Progenitor cell of endocrine pancreas (in vitro differentiated cells): ENCODE measurements around the gene PLEKHA3. TPM values are rescaled to one million over a fixed set of nuclear protein-coding genes. Genes with fewer than 3 reads are reported as not detected.

Experiments
- DNase-seq: peaks from one replicate; pipeline ENCODE4 v3.0.0; 2021; ENCODE audit warnings: low spot score; ENCODE audit not compliant: unreplicated experiment
- H3K27ac Mint-ChIP-seq: 2 replicates; pipeline ENCODE4 v1.8.0; 2021; ENCODE audit warnings: mild to moderate bottlenecking, moderate library complexity, mixed read lengths
- H3K27me3 Mint-ChIP-seq: 2 replicates; pipeline ENCODE4 v1.8.0; 2021; ENCODE audit warnings: mixed read lengths
- H3K36me3 Mint-ChIP-seq: 2 replicates; pipeline ENCODE4 v1.8.0; 2022; ENCODE audit warnings: mixed read lengths; ENCODE audit not compliant: insufficient read depth
- H3K4me1 Mint-ChIP-seq: 2 replicates; pipeline ENCODE4 v1.8.0; 2021; ENCODE audit warnings: low read depth, mixed read lengths
- H3K4me3 Mint-ChIP-seq: 2 replicates; pipeline ENCODE4 v1.8.0; 2021; ENCODE audit warnings: low read depth, mild to moderate bottlenecking, moderate library complexity, mixed read lengths
- H3K9me3 Mint-ChIP-seq: 2 replicates; pipeline ENCODE4 v1.8.0; 2021; ENCODE audit warnings: low read depth, mixed read lengths
- total RNA-seq: library from RNA; stranded (reverse); gene quantifications from 2 replicates; pipeline ENCODE4 v1.2.1, GENCODE V29; 2021
- TF ChIP-seq, protein P1 (sequence below): fragments of 200-600 bp; sonication (generic); IDR thresholded peaks from one replicate; pipeline ENCODE4 v1.5.0; 2021; ENCODE audit warnings: antibody characterized with exemption, mild to moderate bottlenecking; ENCODE audit not compliant: unreplicated experiment

The PLEKHA3 gene
- total RNA-seq, 1 donor from 2014 or later = 31.0 TPM

DNA sequence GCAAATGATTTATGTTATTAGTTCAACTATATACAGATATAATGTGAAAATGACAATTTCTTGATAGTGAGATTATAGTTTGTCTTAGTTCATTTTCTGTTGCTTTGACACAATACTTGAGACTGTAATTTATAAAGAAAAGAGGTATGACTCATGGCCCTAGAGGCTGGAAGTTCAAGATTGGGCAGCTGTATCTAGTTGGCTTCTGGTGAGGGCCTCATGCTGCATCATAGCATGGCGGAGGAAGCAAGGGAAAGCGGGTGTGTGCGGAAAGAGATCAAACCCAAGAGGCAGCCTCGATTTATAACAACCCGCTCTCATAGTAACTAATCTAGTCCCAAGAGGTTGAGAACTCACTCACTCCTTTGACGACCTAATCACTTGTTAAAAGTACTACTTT, 11.4 kb downstream of the PLEKHA3 start:
- no peak overlapping the region for H3K4me3 Mint-ChIP-seq
- H3K36me3 Mint-ChIP-seq = peaks cover 31% of the 10 kb centered on the region
- H3K27ac Mint-ChIP-seq = no peak overlapping the region
- TF ChIP-seq, protein P1, sequence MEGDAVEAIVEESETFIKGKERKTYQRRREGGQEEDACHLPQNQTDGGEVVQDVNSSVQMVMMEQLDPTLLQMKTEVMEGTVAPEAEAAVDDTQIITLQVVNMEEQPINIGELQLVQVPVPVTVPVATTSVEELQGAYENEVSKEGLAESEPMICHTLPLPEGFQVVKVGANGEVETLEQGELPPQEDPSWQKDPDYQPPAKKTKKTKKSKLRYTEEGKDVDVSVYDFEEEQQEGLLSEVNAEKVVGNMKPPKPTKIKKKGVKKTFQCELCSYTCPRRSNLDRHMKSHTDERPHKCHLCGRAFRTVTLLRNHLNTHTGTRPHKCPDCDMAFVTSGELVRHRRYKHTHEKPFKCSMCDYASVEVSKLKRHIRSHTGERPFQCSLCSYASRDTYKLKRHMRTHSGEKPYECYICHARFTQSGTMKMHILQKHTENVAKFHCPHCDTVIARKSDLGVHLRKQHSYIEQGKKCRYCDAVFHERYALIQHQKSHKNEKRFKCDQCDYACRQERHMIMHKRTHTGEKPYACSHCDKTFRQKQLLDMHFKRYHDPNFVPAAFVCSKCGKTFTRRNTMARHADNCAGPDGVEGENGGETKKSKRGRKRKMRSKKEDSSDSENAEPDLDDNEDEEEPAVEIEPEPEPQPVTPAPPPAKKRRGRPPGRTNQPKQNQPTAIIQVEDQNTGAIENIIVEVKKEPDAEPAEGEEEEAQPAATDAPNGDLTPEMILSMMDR = no peak
- peaks cover 9% of the 10 kb centered on the region for H3K4me1 Mint-ChIP-seq
- no peak for DNase-seq
- H3K27me3 Mint-ChIP-seq = no peaks in the 10 kb centered on the region
- H3K9me3 Mint-ChIP-seq = no peaks in the 10 kb centered on the region

DNA sequence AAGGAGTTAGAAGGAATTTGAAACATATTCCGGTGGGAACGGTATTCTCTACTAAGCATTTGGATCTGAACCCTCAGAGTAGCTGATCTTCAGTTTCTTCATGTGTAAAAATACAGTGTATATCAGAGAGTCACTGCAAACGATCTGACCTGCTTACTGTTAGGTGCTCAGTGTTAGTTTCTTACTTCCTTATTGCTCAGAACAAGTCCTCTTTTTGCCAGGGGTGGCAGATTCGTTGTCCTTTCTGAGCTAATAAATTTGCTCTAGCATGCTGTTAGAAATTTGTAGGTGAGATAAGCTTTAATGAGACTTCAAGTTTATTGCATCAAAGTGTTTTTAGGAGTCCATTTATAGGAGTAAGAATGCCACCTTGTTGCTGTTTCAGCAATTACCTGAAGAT, 15.8 kb downstream of the PLEKHA3 start:
- Mint-ChIP-seq H3K4me3 (no peak overlapping the region), H3K36me3 (peaks cover 32% of the 10 kb centered on the region), H3K27ac (no peak overlapping the region), H3K27me3 (no peaks in the 10 kb centered on the region), H3K4me1 (peaks cover 2% of the 10 kb centered on the region), H3K9me3 (no peaks in the 10 kb centered on the region)
- TF ChIP-seq, protein P1 = no peak
- no peak for DNase-seq

DNA sequence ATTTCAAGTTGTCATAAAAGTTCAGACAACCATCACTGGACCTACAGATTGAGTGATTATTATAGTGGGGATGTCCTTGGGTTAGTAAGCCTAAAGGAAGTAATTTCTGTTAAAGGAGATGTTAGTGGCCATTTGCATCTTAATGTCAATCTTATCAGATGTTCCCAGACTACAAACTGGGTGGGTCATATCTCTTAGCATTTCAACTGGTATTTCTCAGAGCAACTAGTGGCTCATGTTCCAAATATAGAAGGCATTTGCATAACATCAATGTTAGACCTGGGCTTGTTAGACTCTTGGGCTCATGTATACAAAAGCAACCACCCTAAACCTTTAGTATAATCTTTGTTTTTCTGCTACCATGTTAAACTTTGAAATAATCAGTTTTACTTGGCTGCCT, 17.9 kb downstream of the PLEKHA3 start:
- peaks cover 3% of the 10 kb centered on the region for H3K4me1 Mint-ChIP-seq
- H3K27me3 Mint-ChIP-seq = no peaks in the 10 kb centered on the region
- DNase-seq = no peak
- no peaks in the 10 kb centered on the region for H3K9me3 Mint-ChIP-seq
- H3K27ac Mint-ChIP-seq = no peak overlapping the region
- TF ChIP-seq, protein P1 = no peak
- H3K4me3 Mint-ChIP-seq = no peak overlapping the region
- peaks cover 32% of the 10 kb centered on the region for H3K36me3 Mint-ChIP-seq

DNA sequence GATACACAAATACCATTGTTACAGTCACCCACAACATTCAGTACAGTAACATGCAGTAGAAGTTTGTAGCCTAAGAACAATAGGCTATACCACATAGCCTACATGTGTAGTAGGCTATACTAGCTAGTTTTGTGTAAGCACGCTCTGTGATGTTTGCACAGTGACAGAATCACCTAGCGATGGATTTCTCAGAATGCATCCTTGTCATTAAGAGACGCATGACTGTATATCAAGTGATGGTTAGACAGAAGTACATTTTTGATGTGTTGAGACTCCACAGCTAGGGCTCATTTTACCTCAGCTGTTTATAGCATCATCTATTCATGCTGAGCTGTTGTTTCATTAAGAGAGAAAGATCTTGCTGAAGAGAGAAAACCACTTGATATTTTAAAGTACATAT, 19.4 kb downstream of the PLEKHA3 start:
- peaks cover 29% of the 10 kb centered on the region for H3K36me3 Mint-ChIP-seq

DNA sequence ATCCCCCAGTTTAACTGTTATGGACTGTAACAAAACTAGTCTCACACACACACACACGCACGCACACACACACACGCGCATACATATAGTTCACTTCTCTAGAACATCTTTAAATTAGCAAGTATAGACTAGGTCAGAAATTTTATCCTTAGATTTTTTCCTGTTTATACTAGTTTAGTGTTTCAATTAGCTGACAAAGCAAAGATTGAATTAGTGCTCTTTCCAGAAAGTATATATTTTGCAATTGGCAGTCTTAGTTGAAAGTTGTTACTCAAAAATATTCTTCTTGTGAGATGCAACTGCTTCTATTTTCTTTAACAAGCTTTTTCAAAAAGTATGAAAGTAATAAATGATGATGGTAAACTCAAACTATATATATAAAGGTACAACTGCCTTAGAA, 22.5 kb downstream of the PLEKHA3 start:
- H3K9me3 Mint-ChIP-seq = no peaks in the 10 kb centered on the region
- no peak overlapping the region for H3K4me3 Mint-ChIP-seq
- peaks cover 4% of the 10 kb centered on the region for H3K4me1 Mint-ChIP-seq
- TF ChIP-seq, protein P1 = no peak
- peaks cover 18% of the 10 kb centered on the region for H3K36me3 Mint-ChIP-seq
- H3K27me3 Mint-ChIP-seq = no peaks in the 10 kb centered on the region
- H3K27ac Mint-ChIP-seq = no peak overlapping the region
- DNase-seq = no peak

More for the DNA sequence above, 19.4 kb downstream of the PLEKHA3 start:
- TF ChIP-seq, protein P1 = no peak
- H3K4me3 Mint-ChIP-seq = no peak overlapping the region
- DNase-seq = no peak
- no peaks in the 10 kb centered on the region for H3K27me3 Mint-ChIP-seq
- H3K4me1 Mint-ChIP-seq = peaks cover 3% of the 10 kb centered on the region
- no peak overlapping the region for H3K27ac Mint-ChIP-seq
- no peaks in the 10 kb centered on the region for H3K9me3 Mint-ChIP-seq
